Measurements from ENCODE around the gene PLSCR4.

The PLSCR4 gene

DNA sequence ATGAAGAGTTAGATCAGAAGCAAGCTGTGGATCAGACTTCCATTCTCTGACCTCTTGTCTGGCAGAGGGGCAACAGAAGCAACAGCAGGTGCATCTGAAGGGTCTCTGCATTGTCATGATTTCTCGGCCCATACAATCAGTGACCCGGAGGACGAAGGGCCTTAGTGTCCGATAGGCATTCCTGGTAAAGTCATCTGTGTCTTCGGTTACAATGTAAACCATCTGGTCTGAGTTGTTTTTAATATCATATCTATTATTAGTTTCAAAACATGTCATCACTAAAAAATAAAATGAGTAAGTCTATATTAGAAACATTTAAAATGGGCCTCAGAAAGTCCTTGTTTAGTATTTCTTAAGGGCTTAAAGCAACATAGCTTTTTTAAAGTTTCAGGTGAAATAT lies 51.1 kb downstream of the PLSCR4 start:
- H3K27ac ChIP-seq: no peak overlapping the region
- no peak for TF ChIP-seq ZFX (IDR thresholded peaks at IDR 0.05)
- TF ChIP-seq, protein P1, sequence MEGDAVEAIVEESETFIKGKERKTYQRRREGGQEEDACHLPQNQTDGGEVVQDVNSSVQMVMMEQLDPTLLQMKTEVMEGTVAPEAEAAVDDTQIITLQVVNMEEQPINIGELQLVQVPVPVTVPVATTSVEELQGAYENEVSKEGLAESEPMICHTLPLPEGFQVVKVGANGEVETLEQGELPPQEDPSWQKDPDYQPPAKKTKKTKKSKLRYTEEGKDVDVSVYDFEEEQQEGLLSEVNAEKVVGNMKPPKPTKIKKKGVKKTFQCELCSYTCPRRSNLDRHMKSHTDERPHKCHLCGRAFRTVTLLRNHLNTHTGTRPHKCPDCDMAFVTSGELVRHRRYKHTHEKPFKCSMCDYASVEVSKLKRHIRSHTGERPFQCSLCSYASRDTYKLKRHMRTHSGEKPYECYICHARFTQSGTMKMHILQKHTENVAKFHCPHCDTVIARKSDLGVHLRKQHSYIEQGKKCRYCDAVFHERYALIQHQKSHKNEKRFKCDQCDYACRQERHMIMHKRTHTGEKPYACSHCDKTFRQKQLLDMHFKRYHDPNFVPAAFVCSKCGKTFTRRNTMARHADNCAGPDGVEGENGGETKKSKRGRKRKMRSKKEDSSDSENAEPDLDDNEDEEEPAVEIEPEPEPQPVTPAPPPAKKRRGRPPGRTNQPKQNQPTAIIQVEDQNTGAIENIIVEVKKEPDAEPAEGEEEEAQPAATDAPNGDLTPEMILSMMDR (conservative IDR thresholded peaks at IDR 0.05): no peak

DNA sequence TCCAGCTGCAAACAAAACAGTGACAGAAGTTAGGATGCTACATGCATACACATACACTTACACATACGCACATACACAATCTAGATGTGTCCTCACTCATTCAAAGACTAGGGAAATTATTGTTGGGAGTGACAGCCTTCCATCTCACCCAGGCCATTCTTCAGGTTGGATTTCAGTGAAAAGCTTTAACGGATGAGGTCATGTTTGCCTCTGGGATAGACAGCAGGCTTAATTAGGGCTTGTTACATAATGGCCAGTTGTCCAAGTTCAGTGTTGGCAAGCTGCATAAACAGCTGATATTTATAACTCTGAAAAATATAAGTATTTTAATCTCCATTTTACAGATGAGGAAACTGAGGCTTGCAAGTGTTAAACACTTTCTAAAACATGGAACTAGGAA lies 54.1 kb downstream of the PLSCR4 start:
- TF ChIP-seq, protein P1 (conservative IDR thresholded peaks at IDR 0.05): no peak
- no peak for TF ChIP-seq ZFX (IDR thresholded peaks at IDR 0.05)
- no peak overlapping the region for H3K27ac ChIP-seq

DNA sequence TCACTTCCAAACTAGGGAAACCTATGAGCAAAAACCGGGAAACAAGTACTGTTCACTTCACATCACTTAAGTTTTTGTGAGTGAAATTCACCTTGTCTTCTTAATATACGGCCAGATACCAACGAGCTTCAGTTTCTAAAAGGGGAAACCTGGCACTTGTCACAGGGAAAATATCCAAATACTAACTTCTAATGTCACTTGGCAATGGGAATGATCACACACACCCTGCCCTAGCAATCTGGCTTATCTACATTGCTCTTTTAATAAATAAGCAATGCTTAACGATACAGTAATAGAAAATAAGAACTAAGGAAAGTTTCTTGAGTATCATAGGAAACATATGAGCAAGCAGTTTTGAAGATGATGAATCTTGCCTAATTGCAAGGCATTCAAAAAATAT lies 55.3 kb downstream of the PLSCR4 start:
- TF ChIP-seq, protein P1 (conservative IDR thresholded peaks at IDR 0.05): no peak
- TF ChIP-seq ZFX (IDR thresholded peaks at IDR 0.05): no peak
- H3K27ac ChIP-seq: no peak overlapping the region

DNA sequence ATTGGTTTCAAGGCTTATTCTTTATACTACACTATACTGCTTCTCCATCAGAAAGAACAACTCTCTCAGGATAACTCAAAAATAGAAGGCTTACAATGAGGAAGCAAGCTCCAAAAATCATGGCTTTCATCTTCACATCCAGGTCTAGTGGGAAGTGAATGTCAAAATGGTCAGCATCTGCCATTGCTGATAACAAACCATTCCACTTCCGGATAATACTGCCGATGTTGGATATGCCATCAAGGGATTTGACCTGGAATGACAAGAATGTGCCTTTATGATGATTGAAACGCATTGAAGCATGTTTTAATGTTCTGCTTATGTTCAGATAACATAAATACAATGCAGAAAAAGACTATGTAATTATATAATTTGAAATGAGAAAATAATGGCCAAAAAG lies 55.9 kb downstream of the PLSCR4 start:
- TF ChIP-seq, protein P1 (conservative IDR thresholded peaks at IDR 0.05): no peak
- no peak for TF ChIP-seq ZFX (IDR thresholded peaks at IDR 0.05)

DNA sequence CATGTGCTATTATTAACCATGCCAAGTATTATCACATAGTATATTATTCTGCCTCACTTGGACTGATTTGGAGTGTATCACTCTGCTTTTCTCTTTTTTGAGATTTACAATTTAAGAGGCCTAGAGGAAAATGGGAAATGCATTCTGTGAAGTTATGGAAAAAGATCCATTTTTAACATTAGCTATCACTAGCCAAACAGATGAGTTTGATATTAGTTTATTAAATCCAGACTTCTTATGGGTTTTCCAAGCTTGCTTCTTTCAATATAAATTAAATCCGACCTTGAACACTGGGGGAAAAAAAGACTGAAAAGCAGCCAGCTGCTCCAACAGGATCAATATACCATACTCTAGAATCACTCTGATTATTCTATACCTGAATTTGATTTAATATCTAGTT lies 59.9 kb downstream of the PLSCR4 start:
- TF ChIP-seq, protein P1 (conservative IDR thresholded peaks at IDR 0.05): no peak
- no peak overlapping the region for H3K27ac ChIP-seq

More for the DNA sequence above, 55.9 kb downstream of the PLSCR4 start:
- H3K27ac ChIP-seq: no peak overlapping the region

DNA sequence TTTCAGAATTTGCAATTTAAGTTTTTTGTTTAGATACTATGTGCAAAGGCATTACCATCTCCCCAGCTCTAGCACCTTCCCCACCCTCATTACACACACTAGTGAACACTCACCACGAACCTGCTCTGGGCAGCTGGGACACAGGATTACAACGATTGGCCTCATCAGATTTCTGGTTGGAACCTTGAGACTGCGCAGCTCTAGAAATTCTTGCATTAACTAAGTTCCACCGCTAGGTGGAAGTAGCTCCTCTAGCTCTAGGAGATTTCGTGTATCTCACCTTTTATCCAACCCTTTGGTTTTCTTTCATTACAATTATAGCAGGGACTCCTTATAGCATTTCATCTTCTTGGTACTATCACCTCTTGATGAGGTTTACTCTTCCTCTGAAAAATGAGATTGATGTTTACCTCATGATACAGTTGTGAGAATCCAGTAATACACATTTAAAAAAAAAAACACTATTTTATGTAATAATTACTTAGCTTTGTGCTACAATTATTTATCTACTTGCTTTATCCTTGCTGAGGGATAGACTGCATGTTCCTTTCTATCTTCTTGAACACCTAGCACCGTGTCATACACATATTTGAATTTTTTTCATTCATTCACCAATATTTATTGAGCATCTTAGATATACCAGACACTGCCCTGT lies 61.3 kb downstream of the PLSCR4 start:
- TF ChIP-seq ZFX (IDR thresholded peaks at IDR 0.05): no peak
- TF ChIP-seq, protein P1 (conservative IDR thresholded peaks at IDR 0.05): peak; percentile 93
- no peak overlapping the region for H3K27ac ChIP-seq

DNA sequence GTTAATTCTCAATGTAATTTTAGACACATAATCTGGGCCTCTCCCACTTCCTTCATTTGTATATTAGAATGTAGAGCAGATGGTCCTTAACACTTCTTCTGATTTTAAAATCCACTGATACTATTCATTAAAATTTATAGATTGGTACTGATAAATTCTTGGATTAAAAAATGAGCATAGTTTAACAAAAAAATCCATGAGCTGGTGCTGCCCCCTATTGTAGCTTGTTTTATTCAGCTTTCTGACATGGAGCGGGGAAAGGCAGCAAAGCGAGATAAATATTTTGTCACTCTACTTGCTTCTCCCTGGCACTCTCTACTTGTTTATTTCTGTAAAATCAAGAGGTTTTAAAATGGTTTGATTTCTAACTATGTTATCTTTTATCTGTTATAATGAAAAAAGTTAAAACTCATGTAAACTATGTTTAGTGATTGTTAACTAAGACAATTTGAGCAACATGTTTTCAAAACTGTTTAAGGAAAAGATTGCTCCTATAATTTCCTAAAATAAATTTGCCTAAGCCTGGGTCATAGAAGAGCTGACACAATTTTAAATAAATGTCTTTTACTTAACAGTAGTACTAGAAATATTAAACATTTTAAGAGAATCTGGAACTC lies 63.5 kb downstream of the PLSCR4 start:
- TF ChIP-seq ZFX (IDR thresholded peaks at IDR 0.05): no peak
- TF ChIP-seq, protein P1 (conservative IDR thresholded peaks at IDR 0.05): peak; percentile 85
- H3K27ac ChIP-seq: no peak overlapping the region
